Natural killer cell (primary cell): ENCODE measurements around the gene ABAT. TPM values are rescaled to one million over a fixed set of nuclear protein-coding genes. Genes with fewer than 3 reads are reported as not detected.

ENCODE experiments used
- ATAC-seq, 3 donors: fragments of 150-1000 bp in 2 of 3; fragments of 200-7000 bp in 1 of 3; cut with Tn5 transposase; 1 replicate in 1 of 3; 2 replicates in 2 of 3; pipeline ENCODE4 v1.10.0; 2021; ENCODE audit warnings: mild to moderate bottlenecking in 2 of 3, moderate library complexity in 2 of 3
- DNase-seq, 2 donors: peaks; one replicate each; pipeline versions ENCODE4 v3.0.0 to v3.0.0-alpha.2; 2013 to 2021; ENCODE audit warnings: mixed read lengths in 1 of 2
- H3K27ac ChIP-seq: one replicate; pipeline ENCODE4 v1.5.1; 2013; ENCODE audit warnings: mild to moderate bottlenecking, low read length
- H3K27me3 ChIP-seq: one replicate; pipeline ENCODE4 v1.6.1; 2013; ENCODE audit warnings: low read length; ENCODE audit not compliant: control insufficient read depth, insufficient read depth
- H3K36me3 ChIP-seq: one replicate; pipeline ENCODE4 v1.6.1; 2013; ENCODE audit warnings: low read length; ENCODE audit not compliant: control insufficient read depth, insufficient read depth
- H3K4me1 ChIP-seq: one replicate; pipeline ENCODE4 v1.6.1; 2013; ENCODE audit warnings: low read length; ENCODE audit not compliant: control insufficient read depth, insufficient read depth
- H3K4me3 ChIP-seq: one replicate; pipeline ENCODE4 v1.5.1; 2013; ENCODE audit warnings: low read length
- H3K9me3 ChIP-seq: one replicate; pipeline ENCODE4 v1.6.1; 2013; ENCODE audit warnings: low read length; ENCODE audit not compliant: control insufficient read depth, insufficient read depth
- H3K27ac Mint-ChIP-seq, 2 donors: one replicate each; pipeline ENCODE4 v1.8.0; 2022; ENCODE audit warnings: mild to moderate bottlenecking in 2 of 2, mixed read lengths in 2 of 2, moderate library complexity in 1 of 2
- H3K27me3 Mint-ChIP-seq, 2 donors: one replicate each; pipeline ENCODE4 v1.8.0; 2022; ENCODE audit warnings: low read depth in 2 of 2, mixed read lengths in 2 of 2
- H3K36me3 Mint-ChIP-seq: one replicate; pipeline ENCODE4 v1.8.0; 2022; ENCODE audit warnings: mixed read lengths
- H3K4me1 Mint-ChIP-seq, 2 donors: one replicate each; pipeline ENCODE4 v1.8.0; 2022; ENCODE audit warnings: mixed read lengths in 2 of 2
- H3K4me3 Mint-ChIP-seq: one replicate; pipeline ENCODE4 v1.8.0; 2022; ENCODE audit warnings: mild to moderate bottlenecking, moderate library complexity, mixed read lengths
- H3K9me3 Mint-ChIP-seq, 2 donors: one replicate each; pipeline ENCODE4 v1.8.0; 2022; ENCODE audit warnings: mixed read lengths in 2 of 2
- CTCF ChIP-seq: fragments of 200-600 bp; IDR thresholded peaks from one replicate; pipeline ENCODE4 v1.8.0; 2022; ENCODE audit warnings: antibody characterized with exemption
- WGBS: methylation state at CpG from one replicate; pipeline ENCODE4 v1.1.7; 2013; ENCODE audit warnings: missing lambda C conversion rate; ENCODE audit not compliant: insufficient coverage; 5-methylcytosine and 5-hydroxymethylcytosine counted together
- intact Hi-C: fragments of 100-400 bp; cut with micrococcal nuclease; formaldehyde crosslinking; loops from one replicate; pipeline ENCODE4 v1.14.2; 2022
- total RNA-seq, 4 donors: library from RNA; stranded (reverse); fragments of 120-200 nt in 1 of 4; gene quantifications; one replicate each; pipeline versions ENCODE4 v1.2.3 to v1.2.4, GENCODE V29; 2013 to 2022

Gene ABAT
- total RNA-seq, 3 donors from 2014 or later (not counting 1 experiment from before 2014, with no cell fraction given) = 11.0 to 13.4 (median 11.3) TPM

GRCh38 chr16:8773537-8773936 is 99.1 kb downstream of the ABAT start:
- ATAC-seq = no peak
- no peak overlapping the region for H3K27ac Mint-ChIP-seq
- WGBS = 64% methylated on average over 2 of the region's 3 CpGs
- Histone ChIP-seq H3K4me3 (no peak overlapping the region), H3K27ac (no peak overlapping the region), H3K27me3 (no peaks in the 10 kb centered on the region), H3K4me1 (no peaks in the 10 kb centered on the region), H3K9me3 (no peaks in the 10 kb centered on the region), H3K36me3 (peaks cover 22% of the 10 kb centered on the region)
- no peaks in the 10 kb centered on the region for H3K27me3 Mint-ChIP-seq
- no peaks in the 10 kb centered on the region for H3K4me1 Mint-ChIP-seq
- H3K9me3 Mint-ChIP-seq = no peaks in the 10 kb centered on the region
- no peak for TF ChIP-seq CTCF
- no peak for DNase-seq
- H3K4me3 Mint-ChIP-seq = no peak overlapping the region
- H3K36me3 Mint-ChIP-seq = no peaks in the 10 kb centered on the region
- intact Hi-C loops = no loop called here

- intact Hi-C loops = no loop called here
- Histone ChIP-seq H3K4me1 (no peaks in the 10 kb centered on the region), H3K27ac (no peak overlapping the region), H3K36me3 (peaks cover 16% of the 10 kb centered on the region), H3K27me3 (no peaks in the 10 kb centered on the region), H3K4me3 (no peak overlapping the region), H3K9me3 (no peaks in the 10 kb centered on the region)
- no peak overlapping the region for H3K27ac Mint-ChIP-seq
- no peaks in the 10 kb centered on the region for H3K9me3 Mint-ChIP-seq
- no peaks in the 10 kb centered on the region for H3K4me1 Mint-ChIP-seq
- H3K36me3 Mint-ChIP-seq = no peaks in the 10 kb centered on the region
- 97% methylated on average over 11 of the region's 11 CpGs for WGBS
- H3K27me3 Mint-ChIP-seq = no peaks in the 10 kb centered on the region
- no peak for TF ChIP-seq CTCF
- ATAC-seq (no peak), DNase-seq (no peak)
- no peak overlapping the region for H3K4me3 Mint-ChIP-seq
These were observed 99.8 kb downstream of the ABAT start for GRCh38 chr16:8774208-8774607.

GRCh38 chr16:8775359-8775758 is 100.9 kb downstream of the ABAT start:
- Mint-ChIP-seq H3K27ac (no peak overlapping the region), H3K4me3 (no peak overlapping the region), H3K4me1 (no peaks in the 10 kb centered on the region), H3K36me3 (no peaks in the 10 kb centered on the region), H3K27me3 (no peaks in the 10 kb centered on the region), H3K9me3 (no peaks in the 10 kb centered on the region)
- ATAC-seq (no peak), DNase-seq (no peak)
- no peak overlapping the region for H3K27ac ChIP-seq
- no peak overlapping the region for H3K4me3 ChIP-seq
- no peaks in the 10 kb centered on the region for H3K9me3 ChIP-seq
- WGBS = 73% methylated on average over 1 of the region's 1 CpG
- peaks cover 16% of the 10 kb centered on the region for H3K36me3 ChIP-seq
- TF ChIP-seq CTCF = no peak
- H3K27me3 ChIP-seq = no peaks in the 10 kb centered on the region
- intact Hi-C loops = no loop called here
- H3K4me1 ChIP-seq = no peaks in the 10 kb centered on the region

DNA sequence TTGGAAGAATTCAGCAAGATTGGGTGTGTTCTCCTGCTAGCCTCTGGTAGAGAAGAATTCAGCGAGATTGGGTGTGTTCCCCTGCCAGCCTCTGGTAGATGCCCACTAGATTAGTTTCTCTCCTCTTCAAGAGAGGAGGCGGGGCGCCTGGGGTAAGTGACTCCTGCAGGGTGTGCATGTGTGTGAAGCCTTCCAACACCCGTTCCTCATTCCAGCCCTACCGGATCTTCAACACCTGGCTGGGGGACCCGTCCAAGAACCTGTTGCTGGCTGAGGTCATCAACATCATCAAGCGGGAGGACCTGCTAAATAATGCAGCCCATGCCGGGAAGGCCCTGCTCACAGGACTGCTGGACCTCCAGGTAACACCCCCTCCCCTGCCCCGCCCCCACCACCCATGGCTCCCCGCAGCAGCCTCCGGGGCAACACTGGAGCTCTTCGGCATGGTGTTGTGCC is 101.7 kb downstream of the ABAT start:
- Mint-ChIP-seq H3K9me3 (no peaks in the 10 kb centered on the region), H3K4me1 (no peaks in the 10 kb centered on the region), H3K36me3 (no peaks in the 10 kb centered on the region), H3K27ac (no peak overlapping the region), H3K27me3 (no peaks in the 10 kb centered on the region), H3K4me3 (no peak overlapping the region)
- Histone ChIP-seq H3K4me1 (no peaks in the 10 kb centered on the region), H3K9me3 (no peaks in the 10 kb centered on the region), H3K36me3 (peaks cover 16% of the 10 kb centered on the region), H3K27ac (no peak overlapping the region), H3K27me3 (no peaks in the 10 kb centered on the region), H3K4me3 (no peak overlapping the region)
- DNase-seq (no peak), ATAC-seq (no peak)
- WGBS = 96% methylated on average over 12 of the region's 12 CpGs
- intact Hi-C loops = no loop called here
- no peak for TF ChIP-seq CTCF
